SJSA1 (cell line): Measurements from ENCODE around the gene MAGI2. TPM values are rescaled to one million over a fixed set of nuclear protein-coding genes. Genes with fewer than 3 reads are reported as not detected.
A peak's percentile ranks its signal among the peaks of the same experiment; 100 is the strongest.

Experiments used
- DNase-seq, 2 experiments: peaks; one replicate each; pipeline ENCODE4 v3.0.0-alpha.2; 2015 to 2020; ENCODE audit warnings: low spot score in 2 of 2, low read depth in 1 of 2
- H3K27ac ChIP-seq: fragments of 250-450 bp; sonication (Bioruptor Pico); 2 replicates; pipeline ENCODE4 v1.5.1; 2020; ENCODE audit warnings: mild to moderate bottlenecking, moderate library complexity
- H3K27me3 ChIP-seq: fragments of 250-450 bp; sonication (Bioruptor Pico); replicated peaks from 2 replicates; pipeline ENCODE4 v1.5.1; 2020; ENCODE audit warnings: mild to moderate bottlenecking, moderate library complexity
- H3K36me3 ChIP-seq: fragments of 250-450 bp; sonication (Bioruptor Pico); 2 replicates; pipeline ENCODE4 v1.5.1; 2020; ENCODE audit warnings: mild to moderate bottlenecking
- H3K4me1 ChIP-seq: fragments of 250-450 bp; sonication (Bioruptor Pico); replicated peaks from 2 replicates; pipeline ENCODE4 v1.6.1; 2021; ENCODE audit warnings: mild to moderate bottlenecking
- H3K4me3 ChIP-seq: fragments of 250-450 bp; sonication (Bioruptor Pico); 2 replicates; pipeline ENCODE4 v1.5.1; 2020; ENCODE audit warnings: mild to moderate bottlenecking
- H3K9me3 ChIP-seq: fragments of 250-450 bp; sonication (Bioruptor Pico); replicated peaks from 2 replicates; pipeline ENCODE4 v1.5.1; 2020; ENCODE audit warnings: mild to moderate bottlenecking
- total RNA-seq: library from RNA; depleted of rRNA; stranded (reverse); fragments of >200 nt; shearing (Covaris generic); gene quantifications from 2 replicates; pipeline ENCODE4 v1.2.3, GENCODE V29; 2014

Gene MAGI2
- total RNA-seq, 1 experiment from 2014 or later: 0.82 TPM

GRCh38 chr7:79386688-79387422 is 66.6 kb downstream of the MAGI2 start:
- Histone ChIP-seq H3K27ac (no peak overlapping the region), H3K27me3 (no peaks in the 10 kb centered on the region), H3K36me3 (no peaks in the 10 kb centered on the region), H3K4me3 (no peak overlapping the region), H3K4me1 (no peaks in the 10 kb centered on the region), H3K9me3 (no peaks in the 10 kb centered on the region)
- peak in 1 of 2 experiments; percentile 2 for DNase-seq

- Histone ChIP-seq H3K4me1 (no peaks in the 10 kb centered on the region), H3K36me3 (no peaks in the 10 kb centered on the region), H3K4me3 (no peak overlapping the region), H3K9me3 (no peaks in the 10 kb centered on the region), H3K27ac (no peak overlapping the region), H3K27me3 (0 out of 2 replicates have a peak, but pooled peaks cover 7% of the 10 kb centered on the region)
- DNase-seq: no peak
These were observed 71.5 kb downstream of the MAGI2 start for GRCh38 chr7:79381921-79382320.

GRCh38 chr7:79377097-79377496 is 76.4 kb downstream of the MAGI2 start:
- no peaks in the 10 kb centered on the region for H3K9me3 ChIP-seq
- no peak overlapping the region for H3K4me3 ChIP-seq
- no peak for DNase-seq
- 0 out of 2 replicates have a peak, but pooled peaks cover 7% of the 10 kb centered on the region for H3K27me3 ChIP-seq
- H3K36me3 ChIP-seq: no peaks in the 10 kb centered on the region
- no peaks in the 10 kb centered on the region for H3K4me1 ChIP-seq
- H3K27ac ChIP-seq: no peak overlapping the region

GRCh38 chr7:79376299-79377025 is 77.0 kb downstream of the MAGI2 start:
- H3K9me3 ChIP-seq: no peaks in the 10 kb centered on the region
- no peaks in the 10 kb centered on the region for H3K4me1 ChIP-seq
- H3K36me3 ChIP-seq: no peaks in the 10 kb centered on the region
- no peak for DNase-seq
- no peak overlapping the region for H3K4me3 ChIP-seq
- no peak overlapping the region for H3K27ac ChIP-seq
- H3K27me3 ChIP-seq: 0 out of 2 replicates have a peak, but pooled peaks cover 7% of the 10 kb centered on the region

GRCh38 chr7:79361214-79361613 is 92.3 kb downstream of the MAGI2 start:
- H3K9me3 ChIP-seq: no peaks in the 10 kb centered on the region
- no peak overlapping the region for H3K4me3 ChIP-seq
- no peaks in the 10 kb centered on the region for H3K27me3 ChIP-seq
- no peak for DNase-seq
- H3K36me3 ChIP-seq: no peaks in the 10 kb centered on the region
- no peaks in the 10 kb centered on the region for H3K4me1 ChIP-seq
- no peak overlapping the region for H3K27ac ChIP-seq

- H3K27ac ChIP-seq: no peak overlapping the region
- no peak overlapping the region for H3K4me3 ChIP-seq
- no peaks in the 10 kb centered on the region for H3K27me3 ChIP-seq
- no peaks in the 10 kb centered on the region for H3K36me3 ChIP-seq
- no peaks in the 10 kb centered on the region for H3K4me1 ChIP-seq
- no peaks in the 10 kb centered on the region for H3K9me3 ChIP-seq
- no peak for DNase-seq
These were observed 93.6 kb downstream of the MAGI2 start for GRCh38 chr7:79359827-79360226.

- Histone ChIP-seq H3K4me3 (no peak overlapping the region), H3K4me1 (no peaks in the 10 kb centered on the region), H3K27me3 (no peaks in the 10 kb centered on the region), H3K27ac (no peak overlapping the region), H3K9me3 (no peaks in the 10 kb centered on the region), H3K36me3 (no peaks in the 10 kb centered on the region)
- DNase-seq: no peak
These were observed 96.4 kb downstream of the MAGI2 start for GRCh38 chr7:79357101-79357500.

GRCh38 chr7:79353720-79354468 is 99.6 kb downstream of the MAGI2 start:
- DNase-seq: no peak
- H3K27ac ChIP-seq: no peak overlapping the region
- H3K4me3 ChIP-seq: no peak overlapping the region
- no peaks in the 10 kb centered on the region for H3K9me3 ChIP-seq
- no peaks in the 10 kb centered on the region for H3K36me3 ChIP-seq
- 0 out of 2 replicates have a peak, but pooled peaks cover 2% of the 10 kb centered on the region for H3K27me3 ChIP-seq
- no peaks in the 10 kb centered on the region for H3K4me1 ChIP-seq

GRCh38 chr7:79352323-79352722 is 101.1 kb downstream of the MAGI2 start:
- H3K4me3 ChIP-seq: no peak overlapping the region
- H3K9me3 ChIP-seq: no peaks in the 10 kb centered on the region
- H3K27me3 ChIP-seq: 0 out of 2 replicates have a peak, but pooled peaks cover 4% of the 10 kb centered on the region
- no peak overlapping the region for H3K27ac ChIP-seq
- DNase-seq: no peak
- H3K4me1 ChIP-seq: no peaks in the 10 kb centered on the region
- no peaks in the 10 kb centered on the region for H3K36me3 ChIP-seq

GRCh38 chr7:79347351-79347750 is 106.1 kb downstream of the MAGI2 start:
- 0 out of 2 replicates have a peak, but pooled peaks cover 4% of the 10 kb centered on the region for H3K27me3 ChIP-seq
- no peak for DNase-seq
- no peaks in the 10 kb centered on the region for H3K9me3 ChIP-seq
- no peaks in the 10 kb centered on the region for H3K4me1 ChIP-seq
- H3K27ac ChIP-seq: no peak overlapping the region
- H3K36me3 ChIP-seq: no peaks in the 10 kb centered on the region
- H3K4me3 ChIP-seq: no peak overlapping the region

GRCh38 chr7:79341902-79342301 is 111.6 kb downstream of the MAGI2 start:
- Histone ChIP-seq H3K4me1 (no peaks in the 10 kb centered on the region), H3K9me3 (no peaks in the 10 kb centered on the region), H3K4me3 (no peak overlapping the region), H3K27ac (no peak overlapping the region), H3K27me3 (no peaks in the 10 kb centered on the region), H3K36me3 (no peaks in the 10 kb centered on the region)
- no peak for DNase-seq

- no peaks in the 10 kb centered on the region for H3K9me3 ChIP-seq
- H3K4me3 ChIP-seq: no peak overlapping the region
- no peak overlapping the region for H3K27ac ChIP-seq
- no peaks in the 10 kb centered on the region for H3K4me1 ChIP-seq
- no peak for DNase-seq
- no peaks in the 10 kb centered on the region for H3K36me3 ChIP-seq
- no peaks in the 10 kb centered on the region for H3K27me3 ChIP-seq
These were observed 113.3 kb downstream of the MAGI2 start for GRCh38 chr7:79340212-79340611.

GRCh38 chr7:79339208-79339925 is 114.1 kb downstream of the MAGI2 start:
- H3K4me3 ChIP-seq: no peak overlapping the region
- no peaks in the 10 kb centered on the region for H3K4me1 ChIP-seq
- H3K27me3 ChIP-seq: no peaks in the 10 kb centered on the region
- H3K36me3 ChIP-seq: no peaks in the 10 kb centered on the region
- no peak for DNase-seq
- H3K9me3 ChIP-seq: no peaks in the 10 kb centered on the region
- H3K27ac ChIP-seq: no peak overlapping the region
